Gastrocnemius medialis (tissue), 4 donors: ENCODE data around the gene ATAT1.

Experiments
- POLR2A ChIP-seq, 2 donors: fragments of 450-650 bp; IDR thresholded peaks; one replicate each; pipeline ENCODE4 v1.6.1; 2017; ENCODE audit warnings: antibody characterized with exemption in 2 of 2, mild to moderate bottlenecking in 2 of 2, moderate library complexity in 2 of 2
- TF ChIP-seq, protein P1 (sequence below), 5 experiments: fragments of 450-650 bp in 3 of 5; fragments of 200-600 bp in 2 of 5; sonication (generic) in 2 of 5; IDR thresholded peaks in 4 of 5; conservative IDR thresholded peaks in 1 of 5; 1 replicate in 4 of 5; 2 replicates in 1 of 5; pipeline ENCODE4 v1.5.1; 2016 to 2019; ENCODE audit warnings: antibody characterized with exemption in 5 of 5, mild to moderate bottlenecking in 3 of 5, moderate library complexity in 3 of 5

- TF ChIP-seq, protein P1, sequence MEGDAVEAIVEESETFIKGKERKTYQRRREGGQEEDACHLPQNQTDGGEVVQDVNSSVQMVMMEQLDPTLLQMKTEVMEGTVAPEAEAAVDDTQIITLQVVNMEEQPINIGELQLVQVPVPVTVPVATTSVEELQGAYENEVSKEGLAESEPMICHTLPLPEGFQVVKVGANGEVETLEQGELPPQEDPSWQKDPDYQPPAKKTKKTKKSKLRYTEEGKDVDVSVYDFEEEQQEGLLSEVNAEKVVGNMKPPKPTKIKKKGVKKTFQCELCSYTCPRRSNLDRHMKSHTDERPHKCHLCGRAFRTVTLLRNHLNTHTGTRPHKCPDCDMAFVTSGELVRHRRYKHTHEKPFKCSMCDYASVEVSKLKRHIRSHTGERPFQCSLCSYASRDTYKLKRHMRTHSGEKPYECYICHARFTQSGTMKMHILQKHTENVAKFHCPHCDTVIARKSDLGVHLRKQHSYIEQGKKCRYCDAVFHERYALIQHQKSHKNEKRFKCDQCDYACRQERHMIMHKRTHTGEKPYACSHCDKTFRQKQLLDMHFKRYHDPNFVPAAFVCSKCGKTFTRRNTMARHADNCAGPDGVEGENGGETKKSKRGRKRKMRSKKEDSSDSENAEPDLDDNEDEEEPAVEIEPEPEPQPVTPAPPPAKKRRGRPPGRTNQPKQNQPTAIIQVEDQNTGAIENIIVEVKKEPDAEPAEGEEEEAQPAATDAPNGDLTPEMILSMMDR (IDR thresholded peaks at IDR 0.05 in 4 of 5, conservative IDR thresholded peaks at IDR 0.05 in 1 of 5): no peak
- TF ChIP-seq POLR2A (IDR thresholded peaks at IDR 0.05): no peak
Measured at GRCh38 chr6:30600451-30600961, 26.2 kb upstream of the ATAT1 start.
